Vagina (tissue), 2 donors: Measurements from ENCODE around the gene ATP2B2.

Source experiments
- CTCF ChIP-seq, 3 experiments: fragments of 450-650 bp in 2 of 3; fragments of 200-600 bp in 1 of 3; sonication (generic) in 1 of 3; IDR thresholded peaks; one replicate each; pipeline ENCODE4 v1.5.1; 2017 to 2019; ENCODE audit warnings: antibody characterized with exemption in 3 of 3, mild to moderate bottlenecking in 2 of 3, moderate library complexity in 2 of 3
- POLR2A ChIP-seq, 2 donors: fragments of 450-650 bp; IDR thresholded peaks; one replicate each; pipeline ENCODE4 v1.6.1; 2017; ENCODE audit warnings: antibody characterized with exemption in 2 of 2, mild to moderate bottlenecking in 2 of 2, moderate library complexity in 2 of 2
- POLR2AphosphoS5 ChIP-seq, 2 donors: sonication (generic); formaldehyde crosslinking; IDR thresholded peaks; one replicate each; pipeline ENCODE4 v1.9.0; 2017; ENCODE audit warnings: antibody characterized with exemption in 2 of 2, mild to moderate bottlenecking in 2 of 2, low read depth in 1 of 2; ENCODE audit not compliant: insufficient read depth in 1 of 2

GRCh38 chr3:10299175-10299574 is 206.2 kb downstream of the ATP2B2 start:
- TF ChIP-seq CTCF (IDR thresholded peaks at IDR 0.05), result no peak
- no peak for TF ChIP-seq POLR2A (IDR thresholded peaks at IDR 0.05)
- TF ChIP-seq POLR2AphosphoS5 (IDR thresholded peaks at IDR 0.05; ENCODE audit: insufficient read depth in 1 of 2, low read depth in 1 of 2), result no peak
